ENCODE data around the gene DAO. TPM values are rescaled to one million over a fixed set of nuclear protein-coding genes. Genes with fewer than 3 reads are reported as not detected.

DAO gene
- total RNA-seq, 2 donors from 2014 or later: not detected

GRCh38 chr12:108896817-108897216 lies 16.9 kb downstream of the DAO start:
- no peak overlapping the region for H3K27ac ChIP-seq
- H3K4me3 ChIP-seq: no peak overlapping the region
- H3K9me3 ChIP-seq: no peaks in the 10 kb centered on the region
- no peaks in the 10 kb centered on the region for H3K4me1 ChIP-seq
- no peaks in the 10 kb centered on the region for H3K36me3 ChIP-seq
- TF ChIP-seq CTCF (IDR thresholded peaks at IDR 0.05): no peak
- no peaks in the 10 kb centered on the region for H3K27me3 ChIP-seq
- DNase-seq (ENCODE audit: low spot score): no peak

GRCh38 chr12:108899145-108899544 lies 19.3 kb downstream of the DAO start:
- H3K4me3 ChIP-seq: no peak overlapping the region
- H3K27ac ChIP-seq: no peak overlapping the region
- no peaks in the 10 kb centered on the region for H3K9me3 ChIP-seq
- no peaks in the 10 kb centered on the region for H3K36me3 ChIP-seq
- DNase-seq (ENCODE audit: low spot score): no peak
- TF ChIP-seq CTCF (IDR thresholded peaks at IDR 0.05): no peak
- H3K4me1 ChIP-seq: no peaks in the 10 kb centered on the region
- no peaks in the 10 kb centered on the region for H3K27me3 ChIP-seq

- H3K9me3 ChIP-seq: no peaks in the 10 kb centered on the region
- DNase-seq (ENCODE audit: low spot score): no peak
- no peak for TF ChIP-seq CTCF (IDR thresholded peaks at IDR 0.05)
- H3K27ac ChIP-seq: no peak overlapping the region
- no peaks in the 10 kb centered on the region for H3K36me3 ChIP-seq
- H3K27me3 ChIP-seq: no peaks in the 10 kb centered on the region
- H3K4me1 ChIP-seq: no peaks in the 10 kb centered on the region
- H3K4me3 ChIP-seq: no peak overlapping the region
Observed at GRCh38 chr12:108905725-108906124, 25.8 kb downstream of the DAO start.

- Histone ChIP-seq H3K27ac (no peak overlapping the region), H3K36me3 (no peaks in the 10 kb centered on the region), H3K4me3 (no peak overlapping the region), H3K9me3 (no peaks in the 10 kb centered on the region), H3K27me3 (no peaks in the 10 kb centered on the region), H3K4me1 (no peaks in the 10 kb centered on the region)
- no peak for DNase-seq (ENCODE audit: low spot score)
- TF ChIP-seq CTCF (IDR thresholded peaks at IDR 0.05): no peak
Observed at GRCh38 chr12:108906971-108907370, 27.1 kb downstream of the DAO start.

- no peaks in the 10 kb centered on the region for H3K36me3 ChIP-seq
- DNase-seq (ENCODE audit: low spot score): no peak
Observed at GRCh38 chr12:108907839-108908351, 28.0 kb downstream of the DAO start.

More at GRCh38 chr12:108907839-108908351, 28.0 kb downstream of the DAO start:
- no peak overlapping the region for H3K27ac ChIP-seq
- H3K27me3 ChIP-seq: no peaks in the 10 kb centered on the region
- H3K9me3 ChIP-seq: no peaks in the 10 kb centered on the region
- no peak overlapping the region for H3K4me3 ChIP-seq
- TF ChIP-seq CTCF (IDR thresholded peaks at IDR 0.05): no peak
- H3K4me1 ChIP-seq: no peaks in the 10 kb centered on the region

Data from right atrium auricular region (tissue), 2 donors.